MM.1S (cell line): Measurements from ENCODE around the gene UST.

ENCODE experiments used
- CTCF ChIP-seq: fragments of 300-600 bp; sonication (generic); IDR thresholded peaks from 2 replicates; pipeline ENCODE4 v1.5.1; 2016; ENCODE audit warnings: antibody characterized with exemption, low read length, mixed read lengths
- EZH2 ChIP-seq: fragments of 300-600 bp; sonication (generic); optimal IDR thresholded peaks from 2 replicates; pipeline ENCODE3; 2017; ENCODE audit warnings: low read depth, mild to moderate bottlenecking, antibody characterized with exemption, low read length, mixed read lengths
- EZH2phosphoT487 ChIP-seq: fragments of 300-600 bp; sonication (generic); IDR thresholded peaks from 2 replicates; pipeline ENCODE4 v1.6.1; 2018; ENCODE audit warnings: antibody characterized with exemption, low read length

GRCh38 chr6:148934961-148935360, 188.1 kb downstream of the UST start:
- TF ChIP-seq CTCF (no peak), EZH2 (no peak), EZH2phosphoT487 (no peak)
